H1 (cell line): ENCODE data around the gene PLCB1.

Experiments used
- CHD2 ChIP-seq: IDR thresholded peaks from 2 replicates; pipeline ENCODE4 v1.6.1; 2012; ENCODE audit warnings: low read length, improper control_type of control experiment
- CTCF ChIP-seq, 3 experiments: IDR thresholded peaks; 1 replicate in 2 of 3; 2 replicates in 1 of 3; pipeline versions ENCODE4 v1.5.1 to v1.6.1; 2011; ENCODE audit warnings: low read length in 3 of 3, mild to moderate bottlenecking in 3 of 3, inconsistent platforms in 2 of 3, low read depth in 1 of 3, moderate library complexity in 1 of 3; ENCODE audit not compliant: insufficient read depth in 1 of 3; ENCODE audit errors: control extremely low read depth in 1 of 3
- EP300 ChIP-seq, 2 experiments: IDR thresholded peaks; 1 replicate in 1 of 2; 2 replicates in 1 of 2; pipeline ENCODE4 v1.6.1; 2011 to 2012; ENCODE audit warnings: low read depth in 2 of 2, low read length in 2 of 2, mild to moderate bottlenecking in 2 of 2, borderline replicate concordance in 1 of 2, inconsistent platforms in 1 of 2, moderate library complexity in 1 of 2
- GTF2F1 ChIP-seq: IDR thresholded peaks from 2 replicates; pipeline ENCODE4 v1.6.1; 2012; ENCODE audit warnings: low read depth, low read length, improper control_type of control experiment, borderline replicate concordance
- RAD21 ChIP-seq, 2 experiments: IDR thresholded peaks in 1 of 2; conservative IDR thresholded peaks in 1 of 2; 2 replicates each; pipeline ENCODE4 v1.6.1; 2011; ENCODE audit warnings: low read depth in 2 of 2, low read length in 2 of 2, improper control_type of control experiment in 1 of 2, inconsistent platforms in 1 of 2, mild to moderate bottlenecking in 1 of 2, moderate library complexity in 1 of 2
- RNF2 ChIP-seq: fragments of 200-900, 300-1000 bp; sonication (generic); IDR thresholded peaks from 2 replicates; pipeline ENCODE4 v1.7.1; 2016; ENCODE audit warnings: borderline replicate concordance, low read depth, mild to moderate bottlenecking, antibody characterized with exemption, low read length; ENCODE audit not compliant: poor library complexity, severe bottlenecking; ENCODE audit errors: missing control alignments
- SIN3A ChIP-seq, 2 experiments: IDR thresholded peaks in 1 of 2; conservative IDR thresholded peaks in 1 of 2; 2 replicates each; pipeline ENCODE4 v1.6.1; 2011 to 2012; ENCODE audit warnings: low read length in 2 of 2, improper control_type of control experiment in 1 of 2, low read depth in 1 of 2, mild to moderate bottlenecking in 1 of 2

GRCh38 chr20:8367689-8368088, 235.6 kb downstream of the PLCB1 start:
- no peak for TF ChIP-seq CTCF (IDR thresholded peaks at IDR 0.05; ENCODE audit: control extremely low read depth in 1 of 3, insufficient read depth in 1 of 3, low read depth in 1 of 3, low read length in 3 of 3)
- TF ChIP-seq CHD2 = no peak
- no peak for TF ChIP-seq SIN3A (conservative IDR thresholded peaks at IDR 0.05 in 1 of 2, IDR thresholded peaks at IDR 0.05 in 1 of 2; ENCODE audit: low read depth in 1 of 2, low read length in 2 of 2)
- no peak for TF ChIP-seq RAD21 (IDR thresholded peaks at IDR 0.05 in 1 of 2, conservative IDR thresholded peaks at IDR 0.05 in 1 of 2; ENCODE audit: low read depth in 2 of 2, low read length in 2 of 2)
- no peak for TF ChIP-seq RNF2
- TF ChIP-seq EP300 (IDR thresholded peaks at IDR 0.05; ENCODE audit: borderline replicate concordance in 1 of 2, low read depth in 2 of 2, low read length in 2 of 2) = no peak
- TF ChIP-seq GTF2F1 = no peak
